GM15510 (cell line): ENCODE measurements around the gene CHD6.

Experiments used
- POLR2A ChIP-seq: IDR thresholded peaks from 3 replicates; pipeline ENCODE4 v1.6.1; 2011; ENCODE audit warnings: borderline replicate concordance; ENCODE audit not compliant: insufficient read length; ENCODE audit errors: extremely low read depth

The CHD6 gene

DNA sequence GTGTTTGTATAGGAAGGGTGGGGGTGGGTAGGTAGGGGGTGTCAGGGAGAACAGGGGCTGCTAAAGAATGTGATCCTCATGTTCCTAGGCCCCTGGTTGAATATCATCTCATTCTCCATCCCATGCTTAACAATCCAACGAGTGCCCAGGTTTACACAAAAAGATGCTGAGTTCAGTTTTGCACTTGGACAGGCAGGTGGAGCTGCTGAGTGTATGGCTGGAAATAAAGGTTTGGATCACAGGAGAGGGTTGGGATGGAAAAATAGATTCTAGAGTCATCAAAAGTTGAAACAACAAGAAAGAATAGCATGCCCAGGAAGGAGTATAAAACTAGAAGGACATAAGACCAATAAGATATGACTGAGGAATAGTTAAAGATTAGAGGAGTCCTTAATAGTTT is 14.2 kb downstream of the CHD6 start:
- no peak for TF ChIP-seq POLR2A

DNA sequence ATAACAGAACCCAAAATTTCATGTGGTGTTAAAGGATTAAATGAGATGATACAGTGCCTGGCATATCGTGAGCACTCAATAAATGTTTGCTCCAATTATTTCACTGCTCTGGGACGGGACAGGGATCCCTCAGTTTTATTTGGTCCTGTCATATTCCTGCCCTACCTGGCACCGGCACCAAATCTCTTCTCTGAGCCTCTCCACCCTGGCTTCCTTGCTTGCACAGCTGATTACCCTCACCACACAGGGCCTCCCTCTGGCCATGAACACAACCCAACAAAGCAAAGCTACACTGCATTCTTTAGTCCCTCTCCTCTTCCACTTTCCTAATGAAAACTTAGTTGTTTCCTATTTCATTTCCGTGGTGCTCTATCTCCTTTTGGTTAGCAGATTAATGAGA is 16.4 kb downstream of the CHD6 start:
- TF ChIP-seq POLR2A: no peak

DNA sequence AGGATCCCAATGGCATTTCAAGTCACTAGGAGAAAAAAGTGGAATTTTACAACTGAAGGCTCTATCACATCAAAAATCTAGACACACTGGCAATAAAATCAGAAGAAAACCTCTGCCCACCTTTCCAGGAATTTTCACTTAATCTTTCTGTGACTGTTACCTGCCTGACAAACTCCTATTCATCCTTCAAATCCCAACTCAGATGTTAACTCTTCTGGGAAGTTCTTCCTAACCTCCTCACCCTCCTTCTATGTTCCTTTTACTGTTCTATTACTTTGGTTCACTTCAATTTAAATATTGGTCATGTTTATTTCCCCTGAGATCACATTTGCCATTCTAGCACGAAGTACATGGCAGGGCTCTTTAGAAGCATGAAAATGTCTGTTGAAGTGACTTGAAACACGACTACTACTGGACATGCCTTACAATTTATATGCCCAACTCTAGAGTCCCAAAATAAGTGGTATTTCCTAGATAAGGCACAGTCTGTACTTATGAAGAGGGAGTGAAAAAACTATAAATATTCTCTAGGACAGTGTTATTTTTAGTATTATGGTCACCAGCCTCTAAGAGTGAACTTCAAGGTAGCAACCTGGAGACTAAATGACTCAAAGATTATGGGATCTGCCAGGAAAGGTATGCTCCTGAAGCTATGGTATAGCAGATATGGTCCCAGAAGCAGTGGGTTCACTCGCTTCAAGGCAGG is 17.1 kb downstream of the CHD6 start:
- TF ChIP-seq POLR2A: no peak

DNA sequence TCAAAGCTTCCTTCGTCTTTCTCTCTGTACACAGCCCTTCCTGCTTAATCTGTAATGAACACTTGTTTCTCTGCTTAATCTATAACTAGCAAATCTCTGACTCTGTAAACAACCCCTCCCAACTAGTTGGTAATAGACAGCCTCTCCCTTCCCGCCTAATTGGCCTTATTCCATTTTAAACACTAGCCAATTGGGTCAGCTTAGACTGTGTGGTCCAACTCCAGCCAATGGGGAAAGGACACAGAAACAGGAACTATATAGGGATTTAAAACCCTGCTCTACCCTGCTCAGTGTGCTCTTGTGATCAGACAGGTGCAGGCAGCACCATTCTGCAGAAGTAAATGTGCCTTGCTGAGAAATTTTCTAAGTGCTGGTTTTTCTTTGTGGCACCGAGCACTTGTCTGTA is 18.5 kb downstream of the CHD6 start:
- TF ChIP-seq POLR2A: no peak

DNA sequence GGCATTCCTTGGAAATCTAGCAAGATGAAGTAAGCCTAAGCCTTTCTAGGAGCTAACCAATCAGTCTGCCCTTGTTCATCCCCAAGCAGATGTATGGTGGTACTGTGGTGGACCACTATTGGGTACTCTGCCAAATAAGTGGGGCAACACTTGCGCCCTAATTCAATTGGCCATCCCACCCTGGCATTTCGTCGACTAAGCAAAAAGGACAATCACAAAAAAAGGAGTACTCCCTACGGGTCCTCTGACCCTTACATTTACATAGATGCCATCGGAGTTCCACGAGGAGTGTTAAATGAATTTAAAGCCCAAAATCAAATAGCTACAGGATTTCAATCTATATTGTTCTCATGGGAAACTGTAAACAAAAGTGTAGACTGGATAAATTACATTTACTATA is 19.5 kb downstream of the CHD6 start:
- no peak for TF ChIP-seq POLR2A

DNA sequence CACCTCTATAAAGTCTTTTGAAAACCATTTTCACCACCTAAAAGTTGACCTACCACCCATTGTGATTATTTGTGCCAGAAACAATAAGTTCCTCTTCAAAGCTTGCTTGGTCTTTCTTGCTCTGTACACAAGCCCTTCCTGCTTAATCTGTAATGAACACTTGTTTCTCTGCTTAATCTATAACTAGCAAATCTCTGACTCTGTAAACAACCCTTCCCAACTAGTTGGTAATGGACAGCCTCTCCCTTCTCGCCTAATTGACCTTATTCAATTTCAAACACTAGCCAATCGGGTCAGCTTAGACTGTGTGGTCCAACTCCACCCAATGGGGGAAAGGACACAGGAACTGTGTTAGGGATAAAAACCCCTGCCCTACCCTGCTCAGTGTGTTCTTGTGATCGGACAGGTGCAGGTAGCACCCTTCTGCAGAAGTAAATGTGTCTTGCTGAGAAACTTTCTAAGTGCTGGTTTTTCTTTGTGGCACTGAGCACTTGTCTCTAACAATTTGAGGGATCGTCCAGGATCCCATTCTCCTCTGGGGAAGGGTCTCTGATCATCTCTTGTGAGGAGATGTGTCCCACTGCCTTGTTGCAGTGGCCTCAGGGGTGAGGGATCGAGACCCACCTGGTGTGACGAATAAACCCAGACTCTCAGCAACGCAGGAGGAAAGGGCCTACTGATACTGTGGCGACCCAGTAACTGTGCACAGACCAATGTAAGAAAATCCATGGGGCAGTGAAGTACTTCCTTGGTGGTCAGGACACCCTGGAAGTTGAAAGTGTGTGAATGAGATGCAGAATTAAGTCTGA is 23.5 kb downstream of the CHD6 start:
- TF ChIP-seq POLR2A: no peak

DNA sequence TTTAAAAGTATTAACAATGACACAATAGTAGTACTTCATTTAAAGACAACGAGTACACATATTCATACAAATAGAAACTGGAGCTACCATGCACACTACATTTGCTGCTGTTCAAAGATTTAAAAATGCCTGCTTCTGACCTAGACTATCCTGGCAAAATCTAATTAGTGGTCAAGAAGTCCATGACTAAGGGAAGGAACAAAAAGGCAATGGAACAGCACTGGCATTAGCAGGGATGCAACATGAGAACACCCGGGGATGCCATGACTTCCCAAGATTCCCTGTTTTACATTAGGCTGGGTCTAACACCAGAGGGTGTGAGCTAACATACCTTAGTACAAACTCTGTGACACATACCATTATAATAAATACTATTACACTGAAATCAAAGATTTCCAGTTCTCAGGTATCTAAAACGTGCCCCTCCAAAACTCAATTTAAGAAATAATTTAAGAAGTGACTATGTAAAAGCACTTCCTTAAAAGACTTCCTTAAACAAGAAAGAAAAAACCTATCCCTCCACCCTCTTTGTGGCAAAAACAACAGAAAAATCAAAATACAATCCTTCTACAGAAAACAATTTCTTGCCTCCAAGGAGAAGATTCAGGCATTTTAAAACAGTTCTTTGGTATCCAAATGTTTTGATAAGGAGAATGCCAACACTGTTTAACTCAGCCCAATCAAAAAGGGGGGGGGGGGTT is 25.5 kb downstream of the CHD6 start:
- TF ChIP-seq POLR2A: no peak

DNA sequence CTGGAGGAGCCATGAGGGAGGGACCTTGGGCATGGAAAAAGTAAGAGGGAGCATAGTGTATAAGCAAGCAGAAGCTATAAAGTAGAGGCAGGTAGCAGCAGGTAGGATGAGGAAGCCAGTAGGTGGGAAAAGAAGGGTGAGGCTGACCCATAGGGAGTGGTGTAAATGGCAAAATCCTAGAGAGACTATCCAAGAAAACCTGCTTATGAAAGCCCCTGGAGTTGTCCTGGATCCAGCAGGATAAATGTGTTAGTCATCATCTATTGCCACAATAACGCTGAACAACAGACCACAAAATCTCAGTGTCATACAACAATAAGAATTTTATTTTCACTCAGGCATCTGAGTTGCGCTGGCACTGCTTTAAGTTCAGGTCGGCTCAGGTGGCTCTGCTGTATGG is 30.2 kb downstream of the CHD6 start:
- TF ChIP-seq POLR2A: no peak

DNA sequence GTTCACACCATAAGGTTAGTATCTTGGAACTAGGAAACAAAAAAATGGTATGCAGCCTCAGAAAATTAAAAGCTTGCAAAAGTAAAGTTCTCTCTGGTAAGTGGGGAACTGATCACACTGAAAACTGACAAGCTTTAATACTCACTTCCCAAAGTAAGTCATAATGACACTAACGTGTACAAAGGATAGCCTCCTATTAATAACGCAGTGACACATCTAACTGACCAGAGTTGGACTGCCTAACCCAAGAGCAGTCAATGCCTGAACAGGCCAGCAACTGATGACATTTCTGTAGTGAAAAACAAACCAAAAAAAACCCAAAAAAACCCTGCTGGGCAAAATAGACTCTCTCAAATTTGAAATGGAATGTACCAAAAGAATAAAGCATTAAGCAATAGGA is 30.7 kb downstream of the CHD6 start:
- TF ChIP-seq POLR2A: no peak

DNA sequence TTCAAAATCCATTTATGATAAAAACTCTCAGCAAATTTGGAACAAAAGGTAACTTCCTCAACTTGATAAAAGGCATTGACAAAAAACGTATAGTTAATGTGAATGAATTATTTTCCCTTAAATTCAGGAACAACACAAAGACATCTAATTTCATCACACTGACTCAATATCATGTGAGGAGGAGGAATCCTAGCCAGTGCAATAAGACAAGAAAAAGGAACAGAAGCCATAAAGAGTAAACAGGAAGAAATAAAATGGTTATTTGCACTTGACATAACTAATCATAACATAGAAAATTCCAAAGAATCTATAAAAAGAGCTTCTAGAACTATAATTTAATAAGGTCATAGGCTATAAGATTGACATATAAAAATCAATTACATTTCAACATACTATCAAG is 31.4 kb downstream of the CHD6 start:
- no peak for TF ChIP-seq POLR2A

DNA sequence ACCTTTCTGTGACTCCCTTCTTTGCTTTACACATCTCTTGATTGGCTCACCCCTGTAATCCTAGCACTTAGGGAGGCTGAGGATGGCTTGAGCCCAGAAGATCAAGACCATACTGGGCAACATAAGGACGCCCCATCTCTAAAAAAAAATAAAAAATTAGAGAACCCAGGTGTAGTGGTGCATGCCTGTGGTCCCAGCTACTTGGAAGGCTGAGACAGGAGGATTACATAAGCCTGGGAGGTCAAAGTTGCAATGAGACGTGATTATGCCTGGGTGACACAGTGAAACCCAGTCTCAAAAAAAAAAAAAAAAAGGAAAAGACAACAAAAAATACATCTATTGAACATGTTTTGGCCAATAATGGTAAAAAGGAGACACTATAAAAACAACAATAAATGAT is 37.8 kb downstream of the CHD6 start:
- TF ChIP-seq POLR2A: no peak

DNA sequence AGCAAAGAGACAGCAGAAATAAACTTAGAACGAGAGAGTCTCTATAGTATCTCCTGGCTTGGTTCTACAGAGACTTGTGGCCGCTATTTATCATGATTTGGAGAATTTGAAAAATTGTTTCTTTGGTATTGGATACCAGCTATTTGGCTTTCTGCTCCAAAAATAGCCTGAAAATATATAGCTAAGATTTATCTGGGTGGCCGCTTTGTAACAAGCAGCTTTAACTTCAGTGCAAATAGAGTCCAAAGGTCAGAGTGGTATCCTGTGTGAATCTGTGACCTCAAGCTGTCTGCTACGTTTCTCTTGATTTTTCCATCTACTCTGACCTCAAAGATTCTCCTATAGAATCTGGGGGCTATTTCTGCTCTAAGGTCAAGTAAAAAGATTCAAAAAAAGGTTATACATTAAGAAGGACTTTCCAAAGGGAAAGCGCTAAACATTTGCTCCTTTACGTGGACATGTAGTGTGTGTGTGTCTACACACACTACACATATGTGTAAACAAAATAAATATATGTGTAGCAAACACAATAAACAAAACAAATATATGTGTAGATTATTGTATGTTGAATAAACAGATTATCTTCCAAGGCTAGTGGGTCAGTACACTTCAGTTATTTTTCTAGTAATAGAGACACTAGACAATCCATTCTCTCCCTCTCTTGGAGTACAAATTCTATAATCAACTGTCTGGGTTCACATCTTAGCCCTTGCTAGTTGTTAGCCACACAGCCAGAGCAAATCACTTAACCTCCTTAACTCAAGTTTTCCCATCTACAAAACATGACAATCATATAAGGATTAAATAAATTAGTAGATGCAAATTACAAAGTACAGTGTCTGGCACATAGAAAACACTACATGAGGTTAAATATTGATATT is 40.8 kb downstream of the CHD6 start:
- TF ChIP-seq POLR2A: no peak

DNA sequence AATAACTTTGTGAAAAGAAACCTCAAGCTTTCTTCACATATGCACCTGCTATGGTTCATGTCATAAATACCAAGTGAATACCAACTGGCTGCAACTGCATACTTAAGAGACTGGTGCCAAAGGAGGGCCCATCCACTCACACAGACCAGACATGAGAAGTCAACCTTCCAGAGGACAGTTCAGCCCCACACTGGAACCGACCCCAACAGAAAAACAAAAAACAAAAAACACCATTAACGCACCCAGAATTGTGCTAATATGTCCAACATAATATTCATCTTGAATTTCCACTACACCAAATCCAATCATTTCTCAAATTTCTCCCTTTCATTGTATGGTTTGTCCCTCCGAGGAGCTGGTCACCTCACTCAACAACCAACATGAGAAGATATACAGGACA is 42.8 kb downstream of the CHD6 start:
- TF ChIP-seq POLR2A: no peak

DNA sequence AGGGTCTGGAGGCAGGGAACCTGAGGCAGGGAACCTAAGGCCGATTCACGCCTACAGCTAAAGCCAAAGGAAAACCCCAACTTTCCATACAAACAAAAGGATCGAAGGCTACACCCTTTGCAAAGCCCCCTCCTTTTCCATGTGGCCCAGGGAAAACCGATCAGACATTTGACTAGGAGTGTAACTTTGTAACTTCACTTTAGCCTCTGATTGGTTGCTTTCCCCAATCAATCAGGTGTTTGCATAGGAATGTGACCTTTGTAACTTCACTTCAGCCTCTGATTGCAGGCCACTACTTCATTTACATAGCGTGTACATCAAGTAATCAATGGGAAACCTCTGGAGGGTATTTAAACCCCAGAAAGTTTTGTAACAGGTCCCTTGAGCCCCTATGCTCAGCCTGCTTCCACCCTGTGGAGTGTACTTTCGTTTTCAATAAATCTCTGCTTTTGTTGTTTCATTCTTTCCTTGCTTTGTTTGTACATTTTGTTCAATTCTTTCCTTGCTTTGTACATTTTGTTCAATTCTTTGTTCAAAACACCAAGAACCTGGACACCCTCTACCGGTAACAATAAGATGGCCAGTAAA is 43.3 kb downstream of the CHD6 start:
- TF ChIP-seq POLR2A: no peak
